HepG2 (cell line): ENCODE results near the gene ARSJ. TPM values are rescaled to one million over a fixed set of nuclear protein-coding genes. Genes with fewer than 3 reads are reported as not detected.

Source experiments
- ATAC-seq: fragments of 200-7000 bp; cut with Tn5 transposase; 3 replicates; pipeline ENCODE4 v1.9.1; 2020; ENCODE audit warnings: mild to moderate bottlenecking, moderate library complexity
- BruUV-seq: library from RNA; stranded (reverse); fragments of 400-500 nt; replicated peaks from 2 replicates; lab custom pipeline; 2021; lab: Mats Ljungman, UMichigan
- CTCF ChIA-PET: fragments of 300-600 bp; formaldehyde crosslinking; extraction: SDS; loops from one replicate; lab custom pipeline; 2021; ENCODE audit warnings: low total read pairs, inconsistent platforms, low intra/inter-chr PET ratio; lab: Yijun Ruan, JAX
- POLR2A ChIA-PET: fragments of 350-600 bp; sonication (Branson Sonifier 250); formaldehyde crosslinking; loops from one replicate; lab custom pipeline; 2020; ENCODE audit warnings: antibody characterized with exemption, inconsistent platforms; lab: Yijun Ruan, JAX
- DNase-seq: peaks from one replicate; pipeline ENCODE4 v3.0.0-alpha.2; 2015; ENCODE audit warnings: low spot score
- FAIRE-seq: peaks from 3 replicates; lab custom pipeline; 2011; peaks lifted over from hg19 to GRCh38; lab: Jason Lieb, UNC
- H2AFZ ChIP-seq: one replicate; pipeline ENCODE4 v1.6.1; 2011; ENCODE audit warnings: low read length, inconsistent platforms
- H3K27ac ChIP-seq: fragments of 300-600 bp; 3 replicates; pipeline ENCODE4 v1.8.0; 2011; ENCODE audit warnings: mixed run types, mild to moderate bottlenecking, mixed read lengths, low read length, inconsistent platforms; ENCODE audit not compliant: insufficient read depth; ENCODE audit errors: extremely low read length
- H3K27me3 ChIP-seq, 2 experiments: fragments of 200-600 bp in 1 of 2; 2 replicates in 1 of 2; 3 replicates in 1 of 2; pipeline versions ENCODE4 v1.6.0 to v1.8.0; 2011; ENCODE audit warnings: low read length in 2 of 2, mild to moderate bottlenecking in 2 of 2, moderate library complexity in 2 of 2, inconsistent platforms in 1 of 2; ENCODE audit not compliant: insufficient read depth in 2 of 2, control insufficient read depth in 1 of 2
- H3K36me3 ChIP-seq, 2 experiments: fragments of 200-600 bp in 1 of 2; replicated peaks in 1 of 2; 2 replicates in 1 of 2; 3 replicates in 1 of 2; pipeline versions ENCODE4 v1.5.1 to v1.8.0; 2011; ENCODE audit warnings: low read length in 2 of 2, inconsistent platforms in 1 of 2; ENCODE audit not compliant: insufficient read depth in 2 of 2, control insufficient read depth in 1 of 2
- H3K4me1 ChIP-seq: 2 replicates; pipeline ENCODE4 v1.5.1; 2012; ENCODE audit warnings: low read length, inconsistent platforms; ENCODE audit not compliant: insufficient read depth
- H3K4me2 ChIP-seq: 2 replicates; pipeline ENCODE4 v1.6.0; 2011; ENCODE audit warnings: low read depth, low read length, inconsistent platforms
- H3K4me3 ChIP-seq, 3 experiments: fragments of 200-600 bp in 1 of 3; sonication (generic), shearing (Covaris generic) in 1 of 3; replicated peaks in 1 of 3; 2 replicates each; pipeline ENCODE4 v1.5.1; 2011 to 2016; ENCODE audit warnings: low read length in 3 of 3, inconsistent platforms in 2 of 3, low read depth in 2 of 3, mild to moderate bottlenecking in 2 of 3, control low read depth in 1 of 3, mixed read lengths in 1 of 3; ENCODE audit not compliant: insufficient read depth in 1 of 3
- H3K79me2 ChIP-seq: one replicate; pipeline ENCODE4 v1.6.1; 2011; ENCODE audit warnings: low read length, inconsistent platforms; ENCODE audit not compliant: insufficient read depth
- H3K9ac ChIP-seq: 2 replicates; pipeline ENCODE4 v1.6.0; 2011; ENCODE audit warnings: mild to moderate bottlenecking, low read depth, low read length, inconsistent platforms; ENCODE audit not compliant: insufficient read depth
- H3K9me3 ChIP-seq: 2 replicates; pipeline ENCODE4 v1.5.1; 2012; ENCODE audit warnings: mild to moderate bottlenecking, low read length
- H4K20me1 ChIP-seq: 2 replicates; pipeline ENCODE4 v1.6.0; 2011; ENCODE audit warnings: inconsistent platforms, mild to moderate bottlenecking, low read length, moderate library complexity; ENCODE audit not compliant: insufficient read depth
- ATF1 ChIP-seq: IDR thresholded peaks from 2 replicates; pipeline ENCODE4 v1.6.1; 2016; ENCODE audit warnings: mild to moderate bottlenecking, control low read depth
- CCDC6 ChIP-seq: sonication (generic); formaldehyde crosslinking; IDR thresholded peaks from 2 replicates; pipeline ENCODE4 v1.8.1; 2022; ENCODE audit warnings: mild to moderate bottlenecking, missing genetic modification reagents, moderate library complexity
- FOSL2 ChIP-seq: sonication (generic); formaldehyde crosslinking; IDR thresholded peaks from 2 replicates; pipeline ENCODE4 v1.4.0; 2020; ENCODE audit warnings: missing genetic modification reagents
- KDM1A ChIP-seq: IDR thresholded peaks from 2 replicates; pipeline ENCODE4 v1.6.1; 2016; ENCODE audit warnings: missing compliant biosample characterization
- NFE2L2 ChIP-seq: fragments of 150-350 bp; IDR thresholded peaks from 2 replicates; pipeline ENCODE4 v1.6.1; 2014; ENCODE audit warnings: low read length
- NFYB ChIP-seq: sonication (generic); formaldehyde crosslinking; IDR thresholded peaks from 2 replicates; pipeline ENCODE4 v1.4.0; 2020; ENCODE audit warnings: missing genetic modification reagents
- RAD21 ChIP-seq: fragments of 450-650 bp; formaldehyde crosslinking; IDR thresholded peaks from 2 replicates; pipeline ENCODE4 v1.5.0; 2020; ENCODE audit warnings: mild to moderate bottlenecking
- RFX1 ChIP-seq: fragments of 450-650 bp; IDR thresholded peaks from 2 replicates; pipeline ENCODE4 v1.6.1; 2017
- THAP11 ChIP-seq: IDR thresholded peaks from 2 replicates; pipeline ENCODE4 v1.6.1; 2016; ENCODE audit warnings: missing biosample characterization, missing genetic modification reagents
- U2AF1 ChIP-seq: fragments of 200-400 bp; formaldehyde crosslinking; optimal IDR thresholded peaks from 2 replicates; pipeline ENCODE3; 2017; ENCODE audit warnings: mild to moderate bottlenecking, low read depth, low read length
- ZNF3 ChIP-seq: IDR thresholded peaks from 2 replicates; pipeline ENCODE4 v1.7.0; 2017; ENCODE audit warnings: inconsistent platforms
- ZNF607 ChIP-seq: sonication (generic); formaldehyde crosslinking; IDR thresholded peaks from 2 replicates; pipeline ENCODE4 v1.5.1; 2020; ENCODE audit warnings: missing genetic modification reagents, mild to moderate bottlenecking, borderline replicate concordance
- WGBS: methylation state at CpG from one replicate; pipeline ENCODE4 v1.1.6; 2017; ENCODE audit warnings: low lambda C conversion rate; 5-methylcytosine and 5-hydroxymethylcytosine counted together
- in situ Hi-C: cut with HindIII; loops from 2 replicates; pipeline ENCODE4 v1.10.0; 2017; ENCODE audit warnings: low pct_unique_long_range_greater_than_20kb; ENCODE audit not compliant: extremely low pct_ligation_motif_present
- intact Hi-C: fragments of 100-400 bp; cut with micrococcal nuclease; formaldehyde crosslinking; loops from one replicate; pipeline ENCODE4 v1.10.0; 2022; ENCODE audit not compliant: unreplicated experiment
- polyA plus RNA-seq, 8 experiments: library from polyadenylated mRNA; depleted of rRNA in 3 of 8; stranded (reverse) in 7 of 8; unstranded in 1 of 8; fragments of >200 nt; fragmentation: Illumina TruSeq in 4 of 8; extraction: Trizol in 4 of 8; gene quantifications; 2 replicates each; pipeline versions ENCODE4 v1.2.1 to v1.2.3, GENCODE V29; 2011 to 2016; ENCODE audit warnings: low read depth in 4 of 8, missing spikeins in 1 of 8, mixed read lengths in 1 of 8; ENCODE audit not compliant: insufficient read depth in 1 of 8
- total RNA-seq, 5 experiments: library from RNA; depleted of rRNA; stranded (reverse); fragments of >200 nt; fragmentation: Illumina TruSeq; extraction: Trizol; gene quantifications; 2 replicates each; pipeline ENCODE4 v1.2.3, GENCODE V29; 2016; ENCODE audit warnings: low read depth in 1 of 5
- TF ChIP-seq, protein P1 (sequence below): sonication (generic); formaldehyde crosslinking; IDR thresholded peaks from 2 replicates; pipeline ENCODE4 v1.8.0; 2022; ENCODE audit warnings: mild to moderate bottlenecking, missing genetic modification reagents, borderline replicate concordance

ARSJ gene
- total and polyA plus RNA-seq, 2 of the 13 experiments (the other 11 are each of a cell fraction or from before 2014, with no cell fraction given), result not detected

DNA sequence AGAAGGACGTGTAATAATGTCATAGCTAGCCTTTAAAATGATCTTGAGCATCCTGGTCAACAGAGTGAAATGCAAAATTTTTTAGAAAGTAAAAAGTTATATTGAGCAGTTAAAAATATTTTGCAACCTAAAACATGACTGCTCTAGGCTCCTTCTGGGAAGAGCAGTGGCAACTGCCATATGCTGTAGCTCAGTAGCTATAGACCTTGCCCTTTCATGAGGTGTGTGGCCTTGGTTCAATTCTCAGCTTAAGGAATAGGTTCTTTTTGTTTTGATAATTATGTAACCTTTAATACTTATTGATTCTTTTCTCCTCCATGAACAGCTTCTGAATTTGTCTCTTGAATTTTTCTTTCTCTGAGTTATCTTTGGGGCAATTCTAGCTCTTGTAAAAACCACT is 105.0 kb downstream of the ARSJ start:
- ATAC-seq (no peak), FAIRE-seq (no peak)
- POLR2A ChIA-PET, result no interaction called here

DNA sequence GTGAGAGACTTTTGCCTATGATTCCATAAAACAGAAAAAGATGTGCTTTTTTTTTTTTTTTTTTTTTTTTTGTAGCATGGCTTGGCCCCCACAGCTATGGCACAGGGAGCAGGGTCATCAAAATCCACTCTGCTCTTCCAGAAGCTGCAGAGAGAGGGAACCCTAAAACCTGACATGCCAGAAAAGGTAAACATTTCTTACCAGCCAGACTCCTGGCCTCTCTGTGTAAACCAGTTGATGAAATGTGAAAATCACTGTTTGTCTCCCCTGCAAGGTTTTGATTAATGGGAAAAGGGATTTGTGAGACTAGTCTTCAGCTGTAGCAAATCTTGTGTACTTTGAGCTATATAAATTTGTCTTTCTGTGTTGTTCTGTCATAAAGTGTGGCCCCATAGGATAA is 105.9 kb downstream of the ARSJ start:
- no peak for ATAC-seq
- Histone ChIP-seq H3K27ac (no peak overlapping the region), H4K20me1 (no peaks in the 10 kb centered on the region), H2AFZ (no peak overlapping the region), H3K79me2 (no peaks in the 10 kb centered on the region), H3K9ac (no peak overlapping the region), H3K4me3 (no peak overlapping the region), H3K27me3 (no peaks in the 10 kb centered on the region), H3K4me1 (no peaks in the 10 kb centered on the region), H3K9me3 (no peaks in the 10 kb centered on the region), H3K4me2 (no peak overlapping the region), H3K36me3 (no peaks in the 10 kb centered on the region)
- TF ChIP-seq NFYB (CRISPR knock-in tag) (no peak), ZNF607 (no peak), CCDC6 (CRISPR knock-in tag) (no peak), ZNF3 (no peak)
- TF ChIP-seq, protein P1, sequence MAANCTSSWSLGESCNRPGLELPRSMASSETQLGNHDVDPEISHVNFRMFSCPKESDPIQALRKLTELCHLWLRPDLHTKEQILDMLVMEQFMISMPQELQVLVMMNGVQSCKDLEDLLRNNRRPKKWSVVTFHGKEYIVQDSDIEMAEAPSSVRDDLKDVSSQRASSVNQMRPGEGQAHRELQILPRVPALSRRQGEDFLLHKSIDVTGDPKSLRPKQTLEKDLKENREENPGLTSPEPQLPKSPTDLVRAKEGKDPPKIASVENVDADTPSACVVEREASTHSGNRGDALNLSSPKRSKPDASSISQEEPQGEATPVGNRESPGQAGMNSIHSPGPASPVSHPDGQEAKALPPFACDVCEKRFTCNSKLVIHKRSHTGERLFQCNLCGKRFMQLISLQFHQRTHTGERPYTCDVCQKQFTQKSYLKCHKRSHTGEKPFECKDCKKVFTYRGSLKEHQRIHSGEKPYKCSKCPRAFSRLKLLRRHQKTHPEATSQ (CRISPR knock-in tag), result no peak
- BruUV-seq, result no TSS peak
- no peak for DNase-seq
- FAIRE-seq, result no peak
- ChIA-PET POLR2A (no interaction called here), CTCF (no interaction called here)
- in situ Hi-C loops, result no loop called here
- intact Hi-C loops, result no loop called here

More for the DNA sequence above, 105.0 kb downstream of the ARSJ start:
- 10% methylated on average over 1 of the region's 1 CpG for WGBS
- intact Hi-C loops, result no loop called here
- H3K27me3 ChIP-seq, result no peaks in the 10 kb centered on the region
- no peaks in the 10 kb centered on the region for H3K4me1 ChIP-seq
- H3K36me3 ChIP-seq, result no peaks in the 10 kb centered on the region
- no peaks in the 10 kb centered on the region for H3K79me2 ChIP-seq
- no peak for DNase-seq
- H3K9ac ChIP-seq, result no peak overlapping the region
- H3K9me3 ChIP-seq, result no peaks in the 10 kb centered on the region
- H3K4me3 ChIP-seq, result no peak overlapping the region
- TF ChIP-seq, protein P1 (CRISPR knock-in tag), result no peak
- TF ChIP-seq RAD21, result no peak
- TF ChIP-seq THAP11 (CRISPR knock-in tag), result no peak
- TF ChIP-seq RFX1, result no peak
- TF ChIP-seq FOSL2 (CRISPR knock-in tag), result no peak
- no peak for TF ChIP-seq KDM1A (CRISPR knock-in tag)
- no peak for TF ChIP-seq U2AF1
- no peak for TF ChIP-seq ATF1 (CRISPR knock-in tag)
- no peak for TF ChIP-seq NFE2L2
- no TSS peak for BruUV-seq
- in situ Hi-C loops, result no loop called here
- H3K27ac ChIP-seq, result no peak overlapping the region
- H4K20me1 ChIP-seq, result no peaks in the 10 kb centered on the region
- CTCF ChIA-PET, result no interaction called here
- no peak overlapping the region for H2AFZ ChIP-seq
- H3K4me2 ChIP-seq, result no peak overlapping the region
